ENCODE results near the gene LPP. TPM values are rescaled to one million over a fixed set of nuclear protein-coding genes. Genes with fewer than 3 reads are reported as not detected.

Gene LPP
- total RNA-seq, 1 donor from 2014 or later, result 93.9 TPM

- H3K4me3 ChIP-seq (ENCODE audit: low read depth, low read length), result no peak overlapping the region
- DNase-seq (ENCODE audit: low read depth), result no peak
- TF ChIP-seq CTCF (conservative IDR thresholded peaks at IDR 0.05; ENCODE audit: low read depth, low read length), result no peak
Observed at GRCh38 chr3:188939814-188940572, 786.0 kb downstream of the LPP start.
